DOHH2 (cell line): ENCODE data around the gene GATAD2B.
A peak's percentile ranks its signal among the peaks of the same experiment; 100 is the strongest.

Experiments used
- CTCF ChIP-seq: fragments of 200-600 bp; sonication (generic); IDR thresholded peaks from one replicate; pipeline ENCODE4 v1.5.1; 2014; ENCODE audit warnings: antibody characterized with exemption, mild to moderate bottlenecking, low read depth, low read length; ENCODE audit not compliant: poor library complexity, severe bottlenecking
- EZH2phosphoT487 ChIP-seq: fragments of 200-600 bp; sonication (generic); IDR thresholded peaks from 2 replicates; pipeline ENCODE4 v1.6.1; 2017; ENCODE audit warnings: borderline replicate concordance, mild to moderate bottlenecking, antibody characterized with exemption, low read length, moderate library complexity, mixed read lengths

- peak; percentile 7 for TF ChIP-seq CTCF
- no peak for TF ChIP-seq EZH2phosphoT487
These were observed 45.2 kb upstream of the GATAD2B start for GRCh38 chr1:153968000-153968363.
